ENCODE data around the gene PPP2R3B.
A peak's percentile ranks its signal among the peaks of the same experiment; 100 is the strongest.
"Not testable (repeated sequence)": the region's sequence is repeated elsewhere in the genome, so short reads cannot be mapped to it uniquely, and the experiment has no call there.

The PPP2R3B gene

DNA sequence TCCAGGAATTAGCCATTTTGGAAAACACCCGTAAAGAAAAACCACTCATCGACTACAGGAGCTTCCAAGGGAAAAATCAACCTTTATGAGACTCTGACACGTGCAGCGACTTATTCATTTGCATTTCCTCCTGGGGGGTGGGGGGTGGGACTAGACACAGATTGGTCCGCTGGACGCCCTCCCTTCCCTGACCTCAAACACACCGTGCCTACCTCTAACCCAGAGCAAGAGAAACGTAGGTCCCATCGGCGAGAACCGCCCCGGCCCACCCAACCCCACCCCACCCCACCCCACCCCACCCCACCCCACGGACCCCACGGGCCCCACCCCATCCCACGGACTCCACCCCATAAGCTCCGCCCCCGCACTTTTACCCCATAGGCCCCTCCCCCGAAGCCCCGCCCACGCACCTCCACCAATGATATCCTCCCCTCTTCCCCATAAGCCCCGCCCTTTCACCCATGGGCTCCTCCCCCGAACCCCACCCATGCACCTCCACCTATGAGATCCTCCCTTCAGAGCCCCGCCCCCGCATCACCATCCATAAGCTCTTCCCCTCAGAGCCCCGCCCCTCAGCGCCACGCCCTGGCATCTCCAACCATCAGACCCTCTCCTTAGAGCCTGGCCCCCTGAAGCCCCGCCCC lies 69.2 kb downstream of the PPP2R3B start:
- DNase-seq, result no peak

DNA sequence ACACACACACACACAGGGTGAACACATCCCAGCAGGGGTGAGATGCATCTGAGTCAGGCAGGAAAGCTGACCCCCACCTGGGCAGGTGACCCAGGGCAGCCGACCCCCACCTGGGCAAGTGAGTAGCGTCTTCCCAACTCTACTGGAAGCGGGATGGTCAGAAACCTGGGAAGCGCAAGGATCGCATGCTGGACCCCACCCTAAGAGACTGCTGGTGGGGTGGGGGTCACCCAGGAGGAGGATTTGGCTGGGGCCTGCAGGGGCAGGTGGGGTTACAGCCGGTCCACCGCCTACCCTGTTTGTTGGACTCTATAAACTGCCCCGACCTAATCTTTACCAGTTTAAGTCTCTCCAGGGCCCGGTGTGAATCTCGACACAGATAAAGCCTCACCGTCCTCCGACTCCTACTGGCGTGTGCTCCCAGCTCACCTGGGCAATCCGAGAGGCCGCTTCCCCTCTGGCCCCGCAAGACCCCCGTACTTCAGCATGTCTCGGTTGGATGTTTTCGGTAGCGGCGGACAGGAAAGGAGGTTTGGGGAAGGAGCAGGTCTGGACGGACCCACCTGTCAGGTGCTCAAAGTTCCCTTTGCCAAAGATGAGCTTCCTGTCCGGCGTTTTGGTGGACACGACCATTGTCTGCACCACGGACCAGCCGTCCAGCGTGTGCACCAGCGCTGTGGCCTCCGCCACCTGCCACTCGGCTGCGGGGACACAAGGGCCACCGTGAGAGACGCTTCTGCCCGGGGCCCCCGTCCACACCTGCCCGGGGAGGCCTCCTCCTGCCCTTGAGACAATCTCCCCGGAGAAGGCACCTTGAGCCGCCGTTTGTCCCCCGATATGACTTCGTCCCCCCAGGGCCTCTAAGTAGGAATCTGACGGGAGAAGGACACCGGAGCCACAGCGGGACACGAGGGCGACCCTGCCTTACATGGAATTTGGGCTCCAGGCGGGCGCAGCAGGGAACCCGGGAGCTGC lies 70.1 kb downstream of the PPP2R3B start:
- peak; percentile 66 for DNase-seq

DNA sequence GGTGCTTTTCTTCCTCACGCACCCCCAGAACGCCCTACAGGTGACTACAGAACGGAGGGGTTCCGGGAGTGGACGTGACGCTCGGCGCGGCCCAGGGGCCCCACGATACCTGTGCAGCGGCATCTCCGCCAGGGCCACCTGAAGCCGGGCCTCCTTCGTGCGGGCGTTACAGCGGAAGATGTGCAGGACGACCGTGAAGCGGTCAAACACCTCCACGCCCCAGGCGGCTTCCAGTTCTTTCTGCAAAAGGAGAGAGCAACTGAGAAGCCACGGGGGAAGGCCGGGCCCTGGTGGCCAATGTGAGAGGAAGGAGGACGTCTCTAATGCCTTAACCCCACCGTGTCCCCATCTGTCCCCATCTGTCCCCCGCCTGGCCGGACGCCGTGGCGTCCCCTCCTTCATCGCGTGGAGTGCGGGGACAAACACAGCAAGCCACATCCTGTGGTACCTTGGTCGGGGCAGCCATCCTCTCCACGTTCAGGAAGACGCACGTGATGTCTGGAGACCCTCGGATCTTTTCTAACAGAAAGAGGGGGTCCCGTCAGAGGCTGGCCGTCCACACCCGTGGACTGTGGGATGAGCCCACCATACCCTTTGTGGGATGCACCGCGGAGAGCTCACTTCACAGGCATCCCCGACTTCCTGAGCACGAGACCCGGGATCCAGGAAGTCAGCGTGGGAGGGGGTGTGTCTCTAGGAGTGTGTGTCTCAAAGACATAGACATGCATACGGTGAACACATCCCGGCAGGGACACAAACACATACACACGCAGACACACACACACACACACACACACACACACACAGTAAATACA lies 71.7 kb downstream of the PPP2R3B start:
- DNase-seq, result peak; percentile 62

DNA sequence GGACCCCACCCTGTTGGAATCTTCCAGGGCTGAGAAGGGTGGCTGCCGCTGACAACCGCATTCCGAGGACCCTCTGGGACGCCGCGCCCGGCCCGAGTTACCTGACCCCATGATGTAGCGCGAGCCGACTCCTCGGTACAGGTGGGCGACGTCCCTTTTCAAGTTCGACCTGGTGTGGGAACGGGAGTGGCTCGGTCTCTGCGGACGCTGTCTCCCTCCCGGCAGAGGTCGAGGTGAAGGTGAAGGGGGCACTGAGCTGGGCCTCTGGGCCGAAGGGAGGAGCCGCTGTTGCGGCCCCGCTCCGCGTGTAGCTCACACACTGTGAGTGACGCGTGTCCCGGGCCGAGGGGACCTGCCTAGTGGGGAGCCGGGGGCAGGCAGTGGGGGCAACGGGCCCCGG lies 72.7 kb downstream of the PPP2R3B start:
- no peak for DNase-seq

DNA sequence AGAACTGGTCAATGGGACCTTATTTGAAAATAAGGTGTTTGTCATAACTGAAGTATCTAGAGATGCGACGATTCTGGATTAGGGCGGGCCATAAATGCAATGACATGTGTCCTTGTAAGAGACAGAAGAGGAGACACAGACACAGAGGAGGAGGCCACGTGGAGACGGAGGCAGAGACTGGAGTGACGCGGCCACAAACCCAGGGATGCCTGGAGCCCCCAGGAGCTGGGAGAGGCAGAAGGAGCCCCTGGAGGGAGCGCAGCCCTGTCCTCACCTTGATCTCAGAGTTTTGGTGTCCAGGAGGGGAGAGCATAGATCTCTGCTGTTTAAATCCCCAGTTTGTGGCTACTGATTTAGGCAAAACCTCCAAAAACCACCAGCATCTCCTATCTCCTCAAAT lies 73.2 kb downstream of the PPP2R3B start:
- DNase-seq, result no peak

DNA sequence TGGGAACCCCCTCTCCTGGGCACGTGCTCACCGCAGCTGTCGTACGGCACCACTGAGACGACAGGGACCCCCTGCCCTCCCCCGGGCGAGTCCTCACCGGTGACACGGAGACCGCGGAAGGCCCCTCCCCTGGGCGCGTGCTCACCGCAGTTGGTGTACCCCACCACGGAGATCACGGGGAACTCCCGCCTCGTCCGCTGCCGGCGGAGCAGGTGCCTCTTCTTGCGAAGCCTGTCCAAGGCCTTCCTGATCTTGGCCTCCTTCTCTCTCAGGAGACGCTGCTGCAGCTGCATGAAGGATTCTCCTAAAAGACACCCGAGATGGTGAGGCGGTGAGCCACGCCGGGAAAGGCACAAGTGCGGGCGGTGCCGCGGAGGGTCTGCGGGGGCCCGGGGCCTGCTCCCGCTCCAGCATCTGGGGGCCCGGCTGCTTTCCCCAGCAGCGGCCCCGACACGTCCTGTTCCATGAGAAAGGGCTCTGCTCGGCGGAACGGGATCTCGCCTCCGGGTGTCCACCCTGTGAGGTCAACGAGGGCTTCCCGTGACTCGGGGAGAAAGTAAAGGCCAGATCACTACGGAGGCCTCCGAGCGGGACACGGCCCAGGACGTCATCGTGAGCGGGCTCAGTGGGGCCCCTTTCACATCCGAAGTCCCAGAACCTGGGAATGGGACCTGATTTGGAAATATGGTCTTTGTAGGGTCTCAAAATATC lies 73.9 kb downstream of the PPP2R3B start:
- DNase-seq, result no peak

DNA sequence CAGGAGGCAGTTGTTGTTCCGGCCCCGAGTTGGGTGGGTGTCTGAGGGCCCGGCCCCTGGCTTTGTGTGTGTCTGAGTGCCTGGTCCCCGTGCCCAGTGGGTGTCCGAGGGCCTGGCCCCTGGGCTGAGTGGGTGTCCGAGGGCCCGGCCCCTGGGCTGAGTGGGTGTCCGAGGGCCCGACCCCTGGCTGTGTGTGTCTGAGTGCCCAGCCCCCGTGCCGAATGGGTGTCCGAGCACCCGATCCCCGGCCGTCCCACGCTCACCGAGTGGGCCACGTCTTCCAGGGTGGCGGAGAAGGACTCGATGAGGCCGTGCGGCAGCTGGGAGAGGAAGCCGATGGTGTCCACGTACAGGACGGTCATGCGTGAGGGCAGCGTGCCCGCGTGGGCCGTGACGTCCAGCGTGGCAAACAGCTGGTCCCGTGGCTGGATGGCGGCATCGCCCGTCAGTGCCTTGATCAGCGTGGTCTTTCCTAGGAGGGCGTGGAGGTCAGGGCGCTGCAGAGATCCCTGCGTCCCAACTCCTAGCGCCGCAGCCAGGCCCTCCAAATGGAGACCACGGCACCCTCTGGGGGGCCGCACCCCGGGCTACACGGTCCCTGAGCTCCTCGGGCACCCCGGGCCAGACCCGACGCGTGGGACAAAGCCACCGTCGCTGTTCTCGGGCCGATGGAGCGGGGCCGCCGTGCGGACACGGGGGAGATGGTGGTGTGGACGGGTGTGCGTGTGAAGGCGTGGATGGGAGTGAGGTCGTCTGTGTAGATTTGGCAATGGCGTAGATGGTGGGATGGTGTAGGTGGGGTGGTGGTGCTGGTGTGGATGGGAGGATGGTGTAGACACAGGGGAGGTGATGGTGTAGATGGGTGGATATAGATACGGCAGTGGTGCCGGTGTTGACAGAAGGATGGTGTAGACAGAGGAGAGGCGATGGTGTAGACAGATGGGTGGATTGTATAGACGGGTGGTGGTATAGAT lies 75.3 kb downstream of the PPP2R3B start:
- DNase-seq, result peak; percentile 55

DNA sequence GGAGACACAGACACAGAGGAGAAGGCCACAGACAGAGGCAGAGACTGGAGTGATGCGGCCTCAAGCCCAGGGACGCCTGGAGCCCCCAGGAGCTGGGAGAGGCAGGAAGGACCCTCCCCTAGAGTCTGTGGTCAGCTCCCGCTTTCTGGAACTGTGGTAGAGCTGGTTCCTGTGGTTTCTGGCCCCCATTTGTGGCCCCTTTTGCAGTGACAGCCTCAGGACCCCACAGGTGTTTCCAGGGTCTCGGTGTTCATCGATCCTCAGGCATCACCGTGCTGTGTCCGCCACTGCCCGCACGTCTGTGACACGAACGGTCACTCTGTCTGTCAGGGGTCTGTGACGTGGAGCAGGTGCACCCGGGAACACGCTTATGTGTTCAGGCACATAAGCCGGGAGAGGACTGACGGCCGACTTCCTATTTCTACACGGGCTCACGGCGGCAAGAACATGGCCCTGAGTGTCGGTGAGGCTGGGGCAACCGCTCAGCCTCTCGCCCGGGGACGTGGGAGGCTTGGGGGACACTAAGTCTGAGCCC lies 76.0 kb downstream of the PPP2R3B start:
- peak; percentile 58 for DNase-seq

DNA sequence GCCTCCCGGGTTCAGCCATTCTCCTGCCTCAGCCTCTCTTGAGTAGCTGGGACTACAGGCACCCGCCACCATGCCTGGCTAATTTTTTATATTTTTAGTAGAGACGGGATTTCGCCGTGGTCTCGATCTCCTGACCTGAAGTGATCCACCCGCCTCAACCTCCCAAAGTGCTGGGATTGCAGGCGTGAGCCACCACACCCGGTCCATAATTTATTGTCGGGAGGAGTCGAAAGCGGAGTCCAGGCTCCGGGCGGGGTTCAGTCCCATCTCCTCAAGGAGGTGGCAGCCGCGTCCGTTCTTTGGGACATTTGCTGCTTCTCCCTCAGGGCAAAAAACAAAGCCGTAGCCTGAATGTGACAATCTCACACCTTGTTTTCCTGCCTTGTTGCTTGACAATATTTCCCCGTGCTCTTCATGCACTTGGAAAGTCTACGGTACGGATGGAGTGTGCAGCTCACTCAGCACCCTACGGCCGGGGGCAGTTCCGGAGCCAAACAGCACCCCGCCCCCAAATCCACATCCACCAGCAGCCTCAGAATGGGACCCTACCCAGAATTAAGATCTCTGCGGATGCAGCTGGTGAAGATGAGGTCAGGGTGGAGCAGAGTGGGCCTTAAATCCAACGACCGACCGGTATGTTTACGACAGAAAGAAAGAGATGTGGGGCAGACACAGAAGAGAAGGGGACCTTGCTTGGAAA lies 77.7 kb downstream of the PPP2R3B start:
- DNase-seq, result peak; percentile 56

DNA sequence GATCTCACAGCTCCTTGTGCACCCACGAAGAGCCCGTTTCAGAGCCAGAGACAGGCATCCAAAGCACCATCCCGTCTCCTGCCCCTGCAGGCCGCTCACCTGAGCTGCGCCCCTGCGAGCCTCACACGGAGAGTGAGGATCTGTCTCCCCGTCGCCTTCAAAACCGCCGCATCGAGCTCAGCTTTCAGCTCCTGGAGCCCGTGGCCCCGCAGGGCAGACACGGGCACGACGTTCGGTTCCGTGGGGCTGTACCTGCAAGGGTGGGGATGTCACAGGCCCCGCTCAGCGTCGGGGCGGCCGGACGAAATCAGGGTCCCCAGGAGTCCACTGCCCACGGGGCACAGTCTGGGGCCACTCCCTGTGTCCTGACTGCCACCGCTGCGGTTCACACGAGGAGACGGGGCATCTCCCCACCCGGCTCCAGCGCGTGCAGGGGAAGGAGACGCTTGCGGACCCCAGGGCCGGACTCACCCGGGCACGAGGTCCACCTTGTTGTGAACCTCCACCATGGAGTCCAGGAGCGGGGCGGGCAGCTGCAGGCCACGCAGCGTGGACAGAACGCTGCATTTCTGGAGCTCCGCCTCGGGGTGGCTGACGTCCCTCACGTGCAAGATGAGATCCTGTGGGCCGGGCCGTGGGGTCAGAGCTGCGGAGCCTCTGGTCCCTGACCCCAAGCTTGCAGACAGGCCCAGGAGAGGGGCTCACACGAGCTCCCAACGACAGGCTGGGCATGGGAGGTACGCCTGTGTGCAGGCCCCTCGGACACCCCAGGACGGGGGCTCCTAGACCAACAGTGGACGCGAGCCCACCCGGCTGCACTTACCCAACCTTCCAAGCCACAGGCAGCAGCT lies 79.2 kb downstream of the PPP2R3B start:
- DNase-seq, result peak; percentile 59

DNA sequence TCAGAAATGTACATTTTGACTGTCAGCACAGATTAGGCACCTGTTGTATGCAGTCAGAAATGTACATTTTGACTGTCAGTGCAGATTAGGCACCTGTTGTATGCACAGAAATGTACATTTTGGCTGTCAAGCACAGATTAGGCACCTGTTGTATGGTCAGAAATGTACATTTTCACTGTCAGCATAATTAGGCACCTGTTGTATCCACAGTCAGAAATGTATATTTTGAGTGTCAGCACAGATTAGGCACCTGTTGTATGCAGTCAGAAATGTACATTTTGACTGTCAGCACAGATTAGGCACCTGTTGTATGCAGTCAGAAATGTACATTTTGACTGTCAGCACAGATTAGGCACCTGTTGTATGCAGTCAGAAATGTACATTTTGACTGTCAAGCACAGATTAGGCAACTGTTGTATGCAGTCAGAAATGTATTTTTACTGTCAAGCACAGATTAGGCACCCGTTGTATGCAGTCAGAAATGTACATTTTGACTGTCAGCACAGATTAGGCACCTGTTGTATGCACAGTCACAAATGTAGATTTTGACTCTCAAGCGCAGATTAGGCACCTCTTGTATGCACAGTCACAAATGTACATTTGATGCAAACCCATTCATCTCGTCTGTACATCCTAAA lies 80.0 kb downstream of the PPP2R3B start:
- not testable (repeated sequence) for DNase-seq

DNA sequence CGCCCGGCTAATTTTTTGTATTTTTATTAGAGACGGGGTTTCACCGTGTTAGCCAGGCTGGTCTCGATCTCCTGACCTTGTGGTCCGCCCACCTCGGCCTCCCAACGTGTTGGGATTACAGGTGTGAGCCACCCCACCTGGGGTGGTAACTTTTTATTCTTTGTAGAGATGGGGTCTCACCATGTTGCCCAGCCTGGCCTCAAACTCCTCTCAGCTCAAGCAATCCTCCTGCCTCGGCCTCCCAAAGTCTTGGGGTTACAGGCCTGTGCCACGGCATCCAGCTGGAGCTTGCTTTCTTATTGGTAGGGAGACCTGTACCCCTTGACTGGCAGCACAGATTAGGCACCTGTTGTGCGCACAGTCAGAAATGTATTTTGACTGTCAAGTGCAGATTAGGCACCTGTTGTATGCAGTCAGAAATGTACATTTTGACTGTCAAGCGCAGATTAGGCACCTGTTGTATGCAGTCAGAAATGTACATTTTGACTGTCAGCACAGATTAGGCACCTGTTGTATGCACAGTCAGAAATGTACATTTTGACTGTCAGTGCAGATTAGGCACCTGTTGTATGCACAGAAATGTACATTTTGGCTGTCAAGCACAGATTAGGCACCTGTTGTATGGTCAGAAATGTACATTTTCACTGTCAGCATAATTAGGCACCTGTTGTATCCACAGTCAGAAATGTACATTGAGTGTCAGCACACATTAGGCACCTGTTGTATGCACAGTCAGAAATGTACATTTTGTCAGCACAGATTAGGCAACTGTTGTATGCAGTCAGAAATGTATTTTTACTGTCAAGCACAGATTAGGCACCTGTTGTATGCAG lies 80.7 kb downstream of the PPP2R3B start:
- DNase-seq, result peak; percentile 65

DNA sequence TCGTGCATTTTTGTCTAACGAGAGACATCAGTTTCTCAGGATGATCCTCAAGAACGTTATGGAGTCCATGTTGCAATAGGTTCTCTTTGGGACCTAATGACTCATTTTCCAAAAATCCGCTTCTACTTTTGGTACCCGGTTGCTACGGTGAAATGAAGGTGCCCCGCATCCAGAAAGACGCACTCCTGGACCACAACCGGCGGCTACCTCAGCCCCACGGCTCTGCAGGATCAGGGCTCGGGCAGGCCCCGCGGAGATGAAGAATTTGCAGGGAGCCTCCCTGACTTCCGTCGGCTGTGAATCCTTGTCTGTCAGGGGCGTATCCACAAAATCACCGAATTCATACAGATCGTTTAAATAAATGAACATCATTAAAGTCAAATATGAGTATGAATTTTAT lies 83.7 kb downstream of the PPP2R3B start:
- DNase-seq, result no peak

DNA sequence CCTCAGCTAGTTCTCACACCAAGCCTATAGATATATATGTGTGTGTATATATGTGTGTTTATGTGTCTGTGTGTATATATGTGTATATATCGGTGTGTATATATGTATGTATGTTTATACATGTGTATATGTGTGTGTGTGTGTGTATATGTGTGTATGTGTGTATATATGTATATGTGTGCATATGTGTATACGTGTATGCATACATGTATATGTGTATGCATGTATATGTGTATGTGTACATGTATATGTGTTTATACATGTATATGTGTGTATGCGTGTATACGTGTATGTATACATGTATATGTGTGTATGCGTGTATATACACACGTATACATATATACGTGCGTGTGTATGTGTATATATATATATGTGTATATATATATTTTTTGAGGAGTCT lies 86.4 kb downstream of the PPP2R3B start:
- DNase-seq, result no peak

DNA sequence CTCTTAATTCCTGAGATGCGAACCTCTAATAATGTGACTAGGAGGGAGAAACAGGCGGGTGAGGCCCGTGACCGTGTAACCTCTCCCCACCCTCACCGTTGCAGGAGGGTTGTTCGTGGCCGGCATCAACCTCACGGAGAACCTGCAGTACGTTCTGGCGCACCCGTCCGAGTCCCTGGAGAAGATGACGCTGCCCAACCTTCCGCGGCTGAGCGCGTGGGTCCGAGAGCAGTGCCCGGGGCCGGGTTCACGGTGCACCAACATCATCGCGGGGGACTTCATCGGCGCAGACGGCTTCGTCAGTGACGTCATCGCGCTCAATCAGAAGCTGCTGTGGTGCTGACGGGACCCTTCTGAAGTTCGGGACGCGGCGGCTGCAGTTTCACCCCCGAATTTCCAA lies 87.7 kb downstream of the PPP2R3B start:
- no peak for DNase-seq

DNA sequence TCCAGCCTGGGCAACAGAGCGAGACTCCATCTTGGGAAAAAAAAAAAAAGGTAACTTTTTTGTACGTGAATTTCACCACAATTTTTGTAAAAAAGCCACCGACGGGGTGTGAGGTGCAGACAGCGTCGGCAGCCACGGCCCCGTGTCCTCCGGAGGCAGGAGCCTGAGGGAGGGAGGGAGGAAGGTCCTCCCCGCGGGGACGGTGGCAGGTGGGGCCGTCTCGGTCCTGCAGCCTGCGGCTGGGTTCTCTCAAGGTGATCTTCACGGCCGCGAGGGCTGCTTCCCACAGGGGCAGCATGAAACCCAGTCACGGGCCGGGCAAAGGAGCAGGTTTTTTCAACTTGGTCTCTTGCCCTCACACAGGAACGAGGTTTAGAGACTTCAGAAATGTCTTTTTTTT lies 91.6 kb downstream of the PPP2R3B start:
- DNase-seq, result no peak

DNA sequence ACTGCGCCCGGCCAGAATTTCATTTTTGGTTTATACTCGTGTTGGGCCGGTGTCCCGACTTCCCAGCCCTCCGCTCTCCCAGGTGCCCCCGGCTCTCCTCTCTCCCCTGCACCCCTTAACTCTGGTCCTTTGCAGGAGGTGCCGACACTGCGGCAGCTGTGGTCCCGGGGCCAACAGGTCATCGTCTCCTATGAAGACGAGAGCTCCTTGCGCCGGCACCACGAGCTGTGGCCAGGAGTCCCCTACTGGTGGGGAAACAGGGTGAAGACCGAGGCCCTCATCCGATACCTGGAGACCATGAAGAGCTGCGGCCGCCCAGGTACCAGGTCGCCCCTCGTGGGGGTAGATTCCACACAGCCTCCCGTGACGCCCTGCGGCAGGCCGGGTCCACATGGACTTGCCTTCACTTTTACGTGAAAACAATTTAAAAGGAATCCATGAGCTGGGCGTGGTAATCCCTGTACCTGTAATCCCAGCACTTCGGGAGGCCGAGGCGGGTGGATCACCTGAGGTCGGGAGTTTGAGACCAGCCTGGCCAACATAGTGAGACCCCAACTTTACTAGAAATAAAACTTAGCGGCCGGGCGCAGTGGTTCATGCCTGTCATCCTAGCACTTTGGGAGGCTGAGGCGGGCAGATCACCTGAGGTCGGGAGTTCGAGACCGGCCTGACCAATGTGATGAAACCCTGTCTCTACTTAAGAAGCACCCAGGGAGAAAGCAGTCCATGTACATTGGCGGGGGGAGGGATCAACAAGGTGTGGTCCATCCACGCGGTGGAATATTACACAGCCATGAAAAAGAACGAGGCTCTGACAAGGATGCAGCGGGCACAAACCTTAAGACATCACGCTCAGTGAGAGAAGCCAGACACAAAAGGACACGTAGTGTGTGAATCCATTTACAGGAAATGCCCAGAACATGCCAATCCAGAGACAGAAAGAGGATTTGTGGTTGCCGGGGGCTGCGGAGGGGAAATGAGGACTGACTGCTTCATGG lies 93.5 kb downstream of the PPP2R3B start:
- DNase-seq, result peak; percentile 45

Measured in activated effector memory CD4-positive, alpha-beta T cell treated with anti-CD3 and anti-CD28 coated beads, Interleukin-2, amount 50 U/mL, for 16 hours (primary cell).